Upper lobe of right lung (tissue), 1 donor: Measurements from ENCODE around the gene PFKFB4. TPM values are rescaled to one million over a fixed set of nuclear protein-coding genes. Genes with fewer than 3 reads are reported as not detected.
A peak's percentile ranks its signal among the peaks of the same experiment; 100 is the strongest.
"Not testable (repeated sequence)": the region's sequence is repeated elsewhere in the genome, so short reads cannot be mapped to it uniquely, and the experiment has no call there.

Experiments used
- ATAC-seq: fragments of 200-7000 bp; cut with Tn5 transposase; one replicate; pipeline ENCODE4 v1.9.1; 2020; ENCODE audit warnings: mild to moderate bottlenecking, moderate library complexity
- DNase-seq: peaks from one replicate; pipeline ENCODE4 v3.0.0-alpha.2; 2020
- H3K27ac ChIP-seq: fragments of 200-600 bp; one replicate; pipeline ENCODE4 v1.8.0; 2022
- H3K27me3 ChIP-seq: fragments of 200-600 bp; one replicate; pipeline ENCODE4 v1.8.0; 2022; ENCODE audit warnings: mild to moderate bottlenecking
- H3K36me3 ChIP-seq: fragments of 200-600 bp; one replicate; pipeline ENCODE4 v1.8.0; 2022
- H3K4me1 ChIP-seq: fragments of 200-600 bp; one replicate; pipeline ENCODE4 v1.8.0; 2022
- H3K4me3 ChIP-seq: fragments of 200-600 bp; one replicate; pipeline ENCODE4 v1.8.0; 2022; ENCODE audit warnings: mild to moderate bottlenecking
- H3K9me3 ChIP-seq: fragments of 200-600 bp; one replicate; pipeline ENCODE4 v1.8.0; 2022
- CTCF ChIP-seq: fragments of 200-600 bp; IDR thresholded peaks from one replicate; pipeline ENCODE4 v1.8.0; 2022; ENCODE audit warnings: antibody characterized with exemption
- intact Hi-C: fragments of 100-400 bp; cut with DNase I; formaldehyde crosslinking; loops from one replicate; pipeline ENCODE4 v1.11.0; 2022
- total RNA-seq: library from RNA; stranded (reverse); fragmentation: NEBNext Ultra II Directional; extraction: Animal tissue kit (Norgen Biotek cat#: 25700); gene quantifications from one replicate; pipeline ENCODE4 v1.2.1, GENCODE V29; 2021
- donor health status: DM: no; HTN: yes; CAD: no; lungs with severe emphysema.

PFKFB4 gene
- total RNA-seq, 1 donor from 2014 or later = 11.0 TPM

GRCh38 chr3:48500656-48501055 is 55.9 kb downstream of the PFKFB4 start:
- no peaks in the 10 kb centered on the region for H3K27me3 ChIP-seq
- no peaks in the 10 kb centered on the region for H3K9me3 ChIP-seq
- intact Hi-C loops = no loop called here
- no peak overlapping the region for H3K4me3 ChIP-seq
- no peak overlapping the region for H3K27ac ChIP-seq
- H3K36me3 ChIP-seq = peaks cover 14% of the 10 kb centered on the region
- no peak for TF ChIP-seq CTCF
- peaks cover 14% of the 10 kb centered on the region for H3K4me1 ChIP-seq
- DNase-seq (no peak), ATAC-seq (no peak)

GRCh38 chr3:48493203-48493501 is 63.5 kb downstream of the PFKFB4 start:
- Histone ChIP-seq H3K36me3 (peaks cover 28% of the 10 kb centered on the region), H3K27ac (no peak overlapping the region)

GRCh38 chr3:48492461-48493202 is 64.0 kb downstream of the PFKFB4 start:
- DNase-seq (no peak), ATAC-seq (peak; percentile 68)
- H3K4me3 ChIP-seq = no peak overlapping the region
- TF ChIP-seq CTCF = no peak
- peaks cover 24% of the 10 kb centered on the region for H3K36me3 ChIP-seq
- intact Hi-C loops = no loop called here
- no peaks in the 10 kb centered on the region for H3K27me3 ChIP-seq
- no peaks in the 10 kb centered on the region for H3K4me1 ChIP-seq
- no peak overlapping the region for H3K27ac ChIP-seq
- H3K9me3 ChIP-seq = no peaks in the 10 kb centered on the region

More at GRCh38 chr3:48493203-48493501, 63.5 kb downstream of the PFKFB4 start:
- ATAC-seq (no peak), DNase-seq (no peak)
- no peaks in the 10 kb centered on the region for H3K27me3 ChIP-seq
- intact Hi-C loops = no loop called here
- H3K4me1 ChIP-seq = no peaks in the 10 kb centered on the region
- TF ChIP-seq CTCF = no peak
- H3K4me3 ChIP-seq = no peak overlapping the region
- no peaks in the 10 kb centered on the region for H3K9me3 ChIP-seq

GRCh38 chr3:48486952-48487351 is 69.7 kb downstream of the PFKFB4 start:
- Histone ChIP-seq H3K9me3 (no peaks in the 10 kb centered on the region), H3K27me3 (no peaks in the 10 kb centered on the region), H3K4me1 (no peaks in the 10 kb centered on the region), H3K36me3 (no peaks in the 10 kb centered on the region), H3K4me3 (no peak overlapping the region), H3K27ac (no peak overlapping the region)
- ATAC-seq = no peak
- DNase-seq = no peak
- TF ChIP-seq CTCF = no peak
- intact Hi-C loops = no loop called here

GRCh38 chr3:48482822-48483221 is 73.8 kb downstream of the PFKFB4 start:
- H3K9me3 ChIP-seq, ATAC-seq, H3K4me1 ChIP-seq, H3K27ac ChIP-seq, H3K4me3 ChIP-seq, DNase-seq, H3K36me3 ChIP-seq, intact Hi-C loops, H3K27me3 ChIP-seq: not testable (repeated sequence)

GRCh38 chr3:48480891-48481290 is 75.7 kb downstream of the PFKFB4 start:
- not testable (repeated sequence) for H3K4me1 ChIP-seq

More at GRCh38 chr3:48480891-48481290, 75.7 kb downstream of the PFKFB4 start:
- H3K36me3 ChIP-seq, H3K4me3 ChIP-seq, H3K27me3 ChIP-seq, ATAC-seq, DNase-seq, H3K9me3 ChIP-seq, intact Hi-C loops, H3K27ac ChIP-seq: not testable (repeated sequence)
